ENCODE measurements around the gene ERAL1.

GRCh38 chr17:28910534-28910933 lies 55.7 kb downstream of the ERAL1 start:
- no peak for TF ChIP-seq POLR2AphosphoS5 (IDR thresholded peaks at IDR 0.05; ENCODE audit: low read depth)
- TF ChIP-seq CTCF (conservative IDR thresholded peaks at IDR 0.05; ENCODE audit: low read depth in 2 of 2) = no peak
- TF ChIP-seq EZH2 (IDR thresholded peaks at IDR 0.05; ENCODE audit: low read depth, unreplicated experiment) = no peak
- no peak for TF ChIP-seq REST (IDR thresholded peaks at IDR 0.05; ENCODE audit: unreplicated experiment)
- TF ChIP-seq EZH2phosphoT487 (IDR thresholded peaks at IDR 0.05; ENCODE audit: unreplicated experiment) = no peak
- TF ChIP-seq ZNF114 (CRISPR knock-in tag; IDR thresholded peaks at IDR 0.05) = no peak

All from GM23338 (cell line).